H1 (cell line): ENCODE data around the gene STEAP4. TPM values are rescaled to one million over a fixed set of nuclear protein-coding genes. Genes with fewer than 3 reads are reported as not detected.

Source experiments
- EZH2 ChIP-seq: fragments of 200-600 bp; sonication (generic); IDR thresholded peaks from 2 replicates; pipeline ENCODE4 v1.7.1; 2012; ENCODE audit warnings: low read depth, mild to moderate bottlenecking, moderate library complexity, low read length, inconsistent platforms; ENCODE audit not compliant: severe bottlenecking
- TEAD4 ChIP-seq: IDR thresholded peaks from 2 replicates; pipeline ENCODE4 v1.6.1; 2012; ENCODE audit warnings: low read depth, low read length, inconsistent platforms, mixed read lengths
- polyA plus RNA-seq, 7 experiments: library from polyadenylated mRNA; depleted of rRNA in 3 of 7; stranded (reverse) in 5 of 7; unstranded in 2 of 7; fragments of >200 nt in 5 of 7; fragments of 200-250 nt in 2 of 7; gene quantifications; 1 replicate in 5 of 7; 2 replicates in 1 of 7; 4 replicates in 1 of 7; pipeline versions ENCODE4 v1.2.1 to v1.2.3, GENCODE V29; 2011 to 2013; ENCODE audit warnings: missing spikeins in 2 of 7, mixed read lengths in 2 of 7
- total RNA-seq: library from RNA; stranded (reverse); fragmentation: NEBNext Ultra II Directional; extraction: Animal tissue kit (Norgen Biotek cat#: 25700); gene quantifications from 2 replicates; pipeline ENCODE4 v1.2.1, GENCODE V29; 2021

Gene STEAP4
- total and polyA plus RNA-seq, 2 of the 8 experiments (the other 6 are each of a cell fraction or from before 2014, with no cell fraction given) = under 0.01 TPM; not detected in 1

- TF ChIP-seq EZH2 (no peak), TEAD4 (no peak)
- TF ChIP-seq, all 59 proteins: peak for 0
Measured at GRCh38 chr7:88239852-88240251, 66.8 kb downstream of the STEAP4 start (continued).
